Activated T-cell treated with anti-CD3 and anti-CD28 coated beads for 4 hours (primary cell): Measurements from ENCODE around the gene KATNAL1.

ENCODE experiments used
- DNase-seq: peaks from one replicate; pipeline ENCODE4 v3.0.0-alpha.2; 2020

The KATNAL1 gene

GRCh38 chr13:30332456-30333143 lies 25.2 kb upstream of the KATNAL1 start:
- no peak for DNase-seq

GRCh38 chr13:30331331-30331771 lies 24.0 kb upstream of the KATNAL1 start:
- DNase-seq, result no peak

GRCh38 chr13:30329009-30329585 lies 21.7 kb upstream of the KATNAL1 start:
- DNase-seq, result no peak

- no peak for DNase-seq
Observed at GRCh38 chr13:30325668-30326067, 18.3 kb upstream of the KATNAL1 start.

- no peak for DNase-seq
Observed at GRCh38 chr13:30323524-30323923, 16.2 kb upstream of the KATNAL1 start.

GRCh38 chr13:30322428-30322827 lies 15.1 kb upstream of the KATNAL1 start:
- DNase-seq, result no peak

GRCh38 chr13:30321256-30321655 lies 13.9 kb upstream of the KATNAL1 start:
- no peak for DNase-seq

- DNase-seq, result no peak
Observed at GRCh38 chr13:30319655-30320054, 12.3 kb upstream of the KATNAL1 start.

- no peak for DNase-seq
Observed at GRCh38 chr13:30319130-30319529, 11.8 kb upstream of the KATNAL1 start.

GRCh38 chr13:30318026-30318425 lies 10.7 kb upstream of the KATNAL1 start:
- no peak for DNase-seq

- no peak for DNase-seq
Observed at GRCh38 chr13:30314562-30314961, 7.2 kb upstream of the KATNAL1 start.

GRCh38 chr13:30314069-30314468 lies 6.7 kb upstream of the KATNAL1 start:
- no peak for DNase-seq

- no peak for DNase-seq
Observed at GRCh38 chr13:30313311-30313710, 6.0 kb upstream of the KATNAL1 start.

- DNase-seq, result no peak
Observed at GRCh38 chr13:30312904-30313303, 5.6 kb upstream of the KATNAL1 start.

- no peak for DNase-seq
Observed at GRCh38 chr13:30308548-30308947, 1.2 kb upstream of the KATNAL1 start.

- DNase-seq, result no peak
Observed at GRCh38 chr13:30307971-30308290, 580 bp upstream of the KATNAL1 start.

GRCh38 chr13:30306762-30307193 lies 573 bp downstream of the KATNAL1 start:
- peak; percentile 88 for DNase-seq

- no peak for DNase-seq
Observed at GRCh38 chr13:30305456-30305970, 1.8 kb downstream of the KATNAL1 start.

GRCh38 chr13:30303269-30303668 lies 4.1 kb downstream of the KATNAL1 start:
- no peak for DNase-seq

GRCh38 chr13:30301827-30302226 lies 5.5 kb downstream of the KATNAL1 start:
- DNase-seq, result no peak

- DNase-seq, result no peak
Observed at GRCh38 chr13:30300596-30300995, 6.8 kb downstream of the KATNAL1 start.

- no peak for DNase-seq
Observed at GRCh38 chr13:30299786-30300185, 7.6 kb downstream of the KATNAL1 start.

- DNase-seq, result no peak
Observed at GRCh38 chr13:30295116-30295515, 12.2 kb downstream of the KATNAL1 start.

GRCh38 chr13:30294004-30294403 lies 13.3 kb downstream of the KATNAL1 start:
- DNase-seq, result no peak

- DNase-seq, result no peak
Observed at GRCh38 chr13:30292325-30292724, 15.0 kb downstream of the KATNAL1 start.
